RPMI8226 (cell line): ENCODE data around the gene UNC5B.

Source experiments
- DNase-seq: peaks from one replicate; pipeline ENCODE4 v3.0.0-alpha.2; 2015

Gene UNC5B

GRCh38 chr10:71255808-71256660 is 43.7 kb downstream of the UNC5B start:
- no peak for DNase-seq

- DNase-seq, result no peak
These were observed 44.4 kb downstream of the UNC5B start for GRCh38 chr10:71256661-71257318.

- no peak for DNase-seq
These were observed 45.1 kb downstream of the UNC5B start for GRCh38 chr10:71257319-71257997.

GRCh38 chr10:71258046-71258445 is 45.7 kb downstream of the UNC5B start:
- no peak for DNase-seq

GRCh38 chr10:71258446-71259145 is 46.2 kb downstream of the UNC5B start:
- DNase-seq, result no peak

GRCh38 chr10:71259282-71259681 is 46.9 kb downstream of the UNC5B start:
- DNase-seq, result no peak

GRCh38 chr10:71259815-71260501 is 47.6 kb downstream of the UNC5B start:
- DNase-seq, result no peak

GRCh38 chr10:71260622-71261325 is 48.4 kb downstream of the UNC5B start:
- DNase-seq, result no peak

GRCh38 chr10:71262027-71262426 is 49.7 kb downstream of the UNC5B start:
- no peak for DNase-seq

GRCh38 chr10:71262817-71263216 is 50.4 kb downstream of the UNC5B start:
- DNase-seq, result no peak

- no peak for DNase-seq
These were observed 51.0 kb downstream of the UNC5B start for GRCh38 chr10:71263376-71263775.

GRCh38 chr10:71264345-71265200 is 52.2 kb downstream of the UNC5B start:
- no peak for DNase-seq

- DNase-seq, result no peak
These were observed 52.8 kb downstream of the UNC5B start for GRCh38 chr10:71265201-71265575.

GRCh38 chr10:71265618-71266146 is 53.3 kb downstream of the UNC5B start:
- DNase-seq, result no peak

- no peak for DNase-seq
These were observed 54.0 kb downstream of the UNC5B start for GRCh38 chr10:71266147-71266917.

GRCh38 chr10:71266918-71267442 is 54.6 kb downstream of the UNC5B start:
- no peak for DNase-seq

GRCh38 chr10:71267508-71268240 is 55.3 kb downstream of the UNC5B start:
- DNase-seq, result no peak

GRCh38 chr10:71268247-71268691 is 55.9 kb downstream of the UNC5B start:
- DNase-seq, result no peak

GRCh38 chr10:71268758-71269157 is 56.4 kb downstream of the UNC5B start:
- no peak for DNase-seq
